Erythroblast (primary cell): Measurements from ENCODE around the gene KIDINS220.
A peak's percentile ranks its signal among the peaks of the same experiment; 100 is the strongest.

ENCODE experiments used
- DNase-seq, 2 experiments: peaks; one replicate each; lab custom pipeline; 2025; lab: John Stamatoyannopoulos, UW
- GATA1 ChIP-seq: IDR thresholded peaks from 2 replicates; pipeline ENCODE4 v1.6.1; 2011; ENCODE audit warnings: low read depth, mild to moderate bottlenecking, control low read depth, low read length, moderate library complexity
- POLR2A ChIP-seq: IDR thresholded peaks from 2 replicates; pipeline ENCODE4 v1.6.1; 2011; ENCODE audit warnings: mild to moderate bottlenecking, low read length

The KIDINS220 gene

DNA sequence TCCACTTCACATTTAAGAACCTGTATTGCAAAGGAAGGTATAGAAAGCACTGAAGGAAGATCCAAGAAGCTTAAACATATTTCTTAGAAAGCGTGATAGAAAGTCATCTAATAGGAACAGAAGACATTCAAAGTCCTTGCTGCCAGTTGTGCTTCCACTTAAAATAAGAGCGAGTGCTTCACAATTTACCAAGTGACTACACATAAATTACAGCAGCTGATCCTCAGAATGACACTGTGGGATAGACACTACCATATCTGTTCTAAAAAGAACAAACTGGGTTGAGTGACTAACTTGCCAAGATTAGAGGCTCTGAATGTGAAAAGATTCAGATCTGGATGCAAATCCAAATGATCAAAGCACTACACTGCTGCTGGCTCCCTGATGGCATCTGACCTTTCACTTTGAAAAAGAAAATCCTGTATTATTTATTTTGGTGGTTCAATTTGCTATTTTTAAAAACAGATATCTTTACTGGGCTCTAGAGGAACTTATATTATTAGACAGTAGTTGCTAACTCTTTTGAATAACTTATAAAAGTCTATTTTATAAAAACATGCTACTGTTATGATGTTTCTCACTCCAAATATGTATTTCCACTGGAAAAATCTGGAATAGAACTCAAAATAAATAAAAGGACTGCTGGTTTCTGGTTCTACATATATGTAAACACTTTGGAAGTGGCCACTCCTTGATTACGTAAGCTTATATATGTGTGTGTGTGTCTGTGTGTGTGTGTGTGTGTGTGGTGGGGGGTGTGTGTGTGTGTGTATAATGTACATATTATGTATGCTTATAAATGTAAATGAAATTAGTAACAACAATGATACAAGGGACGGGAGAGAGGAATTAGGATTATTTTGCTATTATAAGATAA is 57.4 kb downstream of the KIDINS220 start:
- TF ChIP-seq GATA1 (no peak), POLR2A (no peak)
- DNase-seq: no peak

GRCh38 chr2:8774371-8774770 is 63.0 kb downstream of the KIDINS220 start:
- no peak for TF ChIP-seq POLR2A
- no peak for TF ChIP-seq GATA1
- no peak for DNase-seq

DNA sequence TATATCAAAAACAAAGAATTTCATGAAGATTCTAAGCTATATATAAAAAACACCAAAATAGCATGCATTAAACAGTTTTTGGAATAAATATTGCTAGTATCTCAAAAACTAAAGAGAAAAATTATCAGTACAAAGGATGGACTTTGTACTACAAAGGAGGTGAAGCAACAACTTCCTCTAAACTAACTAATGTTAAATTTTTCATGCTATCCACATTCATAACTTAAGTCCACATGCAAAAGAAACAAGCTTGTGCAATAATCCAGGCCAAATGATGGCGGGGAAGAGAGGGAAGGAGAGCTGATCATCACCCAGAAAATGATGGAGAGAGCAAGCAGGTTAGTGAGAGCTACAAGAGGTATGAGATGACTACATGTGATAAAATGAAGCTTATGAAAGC is 70.1 kb downstream of the KIDINS220 start:
- no peak for DNase-seq
- no peak for TF ChIP-seq GATA1
- no peak for TF ChIP-seq POLR2A

GRCh38 chr2:8761529-8762164 is 75.8 kb downstream of the KIDINS220 start:
- no peak for TF ChIP-seq POLR2A
- no peak for TF ChIP-seq GATA1
- peak; percentile 40 to 66 for DNase-seq

GRCh38 chr2:8756716-8757115 is 80.7 kb downstream of the KIDINS220 start:
- no peak for DNase-seq
- no peak for TF ChIP-seq POLR2A

- TF ChIP-seq GATA1: no peak
- TF ChIP-seq POLR2A: no peak
- DNase-seq: no peak
Observed at GRCh38 chr2:8756230-8756629, 81.2 kb downstream of the KIDINS220 start.

DNA sequence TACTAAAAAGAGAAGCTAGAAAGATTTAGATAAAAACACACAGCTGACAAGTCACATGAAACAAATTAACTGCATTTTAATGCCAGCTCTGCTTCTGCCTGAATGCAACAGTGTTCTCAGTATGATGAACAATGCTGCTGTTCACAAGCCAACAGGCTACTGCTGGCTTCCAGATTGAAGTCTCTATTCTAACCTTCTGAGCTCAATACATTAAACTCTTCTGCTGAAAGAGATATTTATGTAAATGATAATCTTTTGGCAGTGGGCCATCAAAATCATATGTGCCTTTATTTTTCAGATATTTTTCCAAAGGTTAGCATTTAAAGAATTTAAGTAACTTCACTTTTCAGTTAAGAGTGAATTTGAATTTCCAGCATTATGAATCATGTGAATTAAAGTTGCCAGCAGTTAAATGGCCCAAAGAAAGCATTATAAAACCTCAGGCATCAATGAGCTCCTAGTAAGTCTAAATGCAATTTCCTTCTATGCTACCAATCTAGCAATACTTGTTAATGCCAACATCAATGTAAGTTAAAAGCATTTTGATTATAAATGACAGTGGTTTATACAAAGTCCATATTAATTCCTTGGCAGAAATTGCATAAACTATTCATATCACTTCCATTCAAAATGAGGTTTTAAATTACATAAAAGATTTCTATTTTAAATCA is 83.2 kb downstream of the KIDINS220 start:
- peak; percentile 18 to 40 for DNase-seq
- TF ChIP-seq POLR2A: no peak
- no peak for TF ChIP-seq GATA1

- TF ChIP-seq GATA1: no peak
- TF ChIP-seq POLR2A: no peak
- peak in 1 of 2 experiments; percentile 9 for DNase-seq
Observed at GRCh38 chr2:8753609-8754008, 83.8 kb downstream of the KIDINS220 start.

- no peak for TF ChIP-seq GATA1
- no peak for TF ChIP-seq POLR2A
- no peak for DNase-seq
Observed at GRCh38 chr2:8752385-8752784, 85.0 kb downstream of the KIDINS220 start.

DNA sequence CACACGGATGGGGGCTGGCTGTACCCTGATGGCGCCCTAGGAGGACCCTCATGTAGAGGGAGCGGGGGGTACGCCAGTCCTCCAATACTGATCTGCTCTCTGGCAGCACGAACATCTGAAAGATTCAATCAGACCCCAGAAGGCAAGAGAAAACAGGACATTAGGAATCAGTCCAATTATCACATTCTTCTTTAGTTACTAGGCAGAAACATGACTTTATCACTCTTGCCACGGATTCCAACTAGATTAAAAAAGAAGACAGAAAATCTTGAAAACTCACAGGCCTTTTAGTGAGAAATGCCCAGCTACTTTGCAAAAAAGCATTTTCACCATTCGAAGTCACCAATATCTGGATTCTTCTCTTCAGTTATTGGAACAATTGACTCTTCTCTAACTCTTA is 87.2 kb downstream of the KIDINS220 start:
- DNase-seq: no peak
- TF ChIP-seq GATA1: no peak
- TF ChIP-seq POLR2A: no peak

GRCh38 chr2:8743261-8743660 is 94.2 kb downstream of the KIDINS220 start:
- DNase-seq: no peak
- no peak for TF ChIP-seq POLR2A

- no peak for DNase-seq
- TF ChIP-seq POLR2A (no peak), GATA1 (no peak)
Observed at GRCh38 chr2:8740136-8740535, 97.3 kb downstream of the KIDINS220 start.

GRCh38 chr2:8737571-8738175 is 99.7 kb downstream of the KIDINS220 start:
- TF ChIP-seq GATA1: no peak
- no peak for TF ChIP-seq POLR2A
- peak in 1 of 2 experiments; percentile 14 for DNase-seq
